ENCODE data around the gene ELF5.

The ELF5 gene

DNA sequence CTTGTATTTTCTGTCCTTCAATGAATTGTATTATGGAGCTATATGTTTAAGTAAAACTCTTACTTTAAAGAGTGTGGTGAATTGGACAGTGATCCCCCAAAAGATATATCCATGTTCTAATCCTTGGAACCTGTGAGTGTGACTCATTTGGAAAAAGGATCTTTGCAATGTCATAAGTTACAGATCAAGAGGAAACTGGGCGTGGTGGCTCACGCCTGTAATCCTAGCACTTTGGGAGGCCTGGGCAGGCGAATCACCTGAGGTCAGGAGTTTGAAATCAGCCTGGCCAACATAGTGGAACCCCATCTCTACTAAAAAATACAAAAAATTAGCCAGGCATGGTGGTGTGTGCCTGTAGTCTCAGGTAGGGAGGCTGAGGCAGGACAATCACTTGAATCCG, 36.7 kb downstream of the ELF5 start:
- Histone ChIP-seq H3F3A (ENCODE audit: insufficient read depth) (no peaks in the 10 kb centered on the region), H3K79me2 (ENCODE audit: insufficient read depth, low read length) (no peaks in the 10 kb centered on the region), H3K9me2 (replicated peaks; ENCODE audit: insufficient read depth, low read length) (no peaks in the 10 kb centered on the region), H3K9me3 (ENCODE audit: insufficient read depth, low read length) (no peaks in the 10 kb centered on the region), H4K20me1 (ENCODE audit: low read depth, low read length) (no peaks in the 10 kb centered on the region), H3K4me3 (ENCODE audit: insufficient read depth, low read length, poor library complexity, severe bottlenecking) (no peak overlapping the region), H3K9ac (ENCODE audit: low read length) (no peak overlapping the region), H3K4me2 (ENCODE audit: low read depth, low read length, poor library complexity, severe bottlenecking) (no peak overlapping the region), H2AFZ (ENCODE audit: low read depth, low read length, severe bottlenecking) (no peak overlapping the region), H3K27me3 (ENCODE audit: low read length) (no peaks in the 10 kb centered on the region), H3K27ac (ENCODE audit: low read depth, low read length) (no peak overlapping the region), H3K36me3 (ENCODE audit: low read length) (no peaks in the 10 kb centered on the region)
- TF ChIP-seq, protein P1, sequence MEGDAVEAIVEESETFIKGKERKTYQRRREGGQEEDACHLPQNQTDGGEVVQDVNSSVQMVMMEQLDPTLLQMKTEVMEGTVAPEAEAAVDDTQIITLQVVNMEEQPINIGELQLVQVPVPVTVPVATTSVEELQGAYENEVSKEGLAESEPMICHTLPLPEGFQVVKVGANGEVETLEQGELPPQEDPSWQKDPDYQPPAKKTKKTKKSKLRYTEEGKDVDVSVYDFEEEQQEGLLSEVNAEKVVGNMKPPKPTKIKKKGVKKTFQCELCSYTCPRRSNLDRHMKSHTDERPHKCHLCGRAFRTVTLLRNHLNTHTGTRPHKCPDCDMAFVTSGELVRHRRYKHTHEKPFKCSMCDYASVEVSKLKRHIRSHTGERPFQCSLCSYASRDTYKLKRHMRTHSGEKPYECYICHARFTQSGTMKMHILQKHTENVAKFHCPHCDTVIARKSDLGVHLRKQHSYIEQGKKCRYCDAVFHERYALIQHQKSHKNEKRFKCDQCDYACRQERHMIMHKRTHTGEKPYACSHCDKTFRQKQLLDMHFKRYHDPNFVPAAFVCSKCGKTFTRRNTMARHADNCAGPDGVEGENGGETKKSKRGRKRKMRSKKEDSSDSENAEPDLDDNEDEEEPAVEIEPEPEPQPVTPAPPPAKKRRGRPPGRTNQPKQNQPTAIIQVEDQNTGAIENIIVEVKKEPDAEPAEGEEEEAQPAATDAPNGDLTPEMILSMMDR (IDR thresholded peaks at IDR 0.05; ENCODE audit: insufficient read depth, low read length, poor library complexity, severe bottlenecking): no peak
- TF ChIP-seq EZH2phosphoT487 (conservative IDR thresholded peaks at IDR 0.05; ENCODE audit: low read length): no peak

- no peaks in the 10 kb centered on the region for H3K79me2 ChIP-seq (ENCODE audit: insufficient read depth, low read length)
These were observed 37.9 kb downstream of the ELF5 start for GRCh38 chr11:34475656-34476055.

DNA sequence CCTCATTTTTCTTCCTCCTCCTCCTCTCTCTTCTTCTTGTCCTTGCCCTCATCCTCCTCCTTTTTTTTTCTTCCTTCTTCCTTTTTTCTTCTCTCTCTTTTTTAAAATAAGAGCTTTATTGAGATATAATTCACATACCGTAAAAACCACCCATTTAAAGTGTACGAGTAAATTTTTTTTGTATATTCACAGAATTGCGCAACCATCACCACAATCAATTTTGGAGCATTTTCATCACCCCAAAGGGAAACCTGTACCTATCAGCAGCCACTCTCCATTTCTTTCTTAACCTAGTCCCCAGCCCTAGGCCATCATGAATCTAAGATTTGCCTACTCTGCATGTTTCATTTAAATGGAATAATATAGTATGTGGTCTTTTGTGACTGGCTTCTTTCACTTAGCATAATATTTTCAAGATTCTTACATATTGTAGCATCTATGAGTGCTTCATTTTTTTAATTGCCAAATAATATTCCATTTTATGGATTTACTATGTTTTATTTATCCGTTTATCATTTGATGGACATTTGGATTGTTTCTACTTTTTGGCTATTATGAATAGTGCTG, 39.9 kb downstream of the ELF5 start:
- Histone ChIP-seq H3K9me3 (ENCODE audit: insufficient read depth, low read length) (no peaks in the 10 kb centered on the region), H3K4me2 (ENCODE audit: low read depth, low read length, poor library complexity, severe bottlenecking) (no peak overlapping the region), H3F3A (ENCODE audit: insufficient read depth) (no peaks in the 10 kb centered on the region), H4K20me1 (ENCODE audit: low read depth, low read length) (no peaks in the 10 kb centered on the region), H2AFZ (ENCODE audit: low read depth, low read length, severe bottlenecking) (no peak overlapping the region), H3K27me3 (ENCODE audit: low read length) (no peaks in the 10 kb centered on the region), H3K79me2 (ENCODE audit: insufficient read depth, low read length) (no peaks in the 10 kb centered on the region), H3K9me2 (replicated peaks; ENCODE audit: insufficient read depth, low read length) (no peaks in the 10 kb centered on the region), H3K9ac (ENCODE audit: low read length) (no peak overlapping the region), H3K27ac (ENCODE audit: low read depth, low read length) (no peak overlapping the region), H3K36me3 (ENCODE audit: low read length) (peaks cover 3% of the 10 kb centered on the region; the same call in 1 of the 2 replicates), H3K4me3 (ENCODE audit: insufficient read depth, low read length, poor library complexity, severe bottlenecking) (no peak overlapping the region)
- TF ChIP-seq, protein P1 (IDR thresholded peaks at IDR 0.05; ENCODE audit: insufficient read depth, low read length, poor library complexity, severe bottlenecking): no peak
- TF ChIP-seq EZH2phosphoT487 (conservative IDR thresholded peaks at IDR 0.05; ENCODE audit: low read length): no peak

More at GRCh38 chr11:34475656-34476055, 37.9 kb downstream of the ELF5 start:
- Histone ChIP-seq H3K9me3 (ENCODE audit: insufficient read depth, low read length) (no peaks in the 10 kb centered on the region), H3K4me2 (ENCODE audit: low read depth, low read length, poor library complexity, severe bottlenecking) (no peak overlapping the region), H3K27ac (ENCODE audit: low read depth, low read length) (no peak overlapping the region), H4K20me1 (ENCODE audit: low read depth, low read length) (no peaks in the 10 kb centered on the region), H3K36me3 (ENCODE audit: low read length) (peaks cover 3% of the 10 kb centered on the region; the same call in 1 of the 2 replicates), H2AFZ (ENCODE audit: low read depth, low read length, severe bottlenecking) (no peak overlapping the region), H3K4me3 (ENCODE audit: insufficient read depth, low read length, poor library complexity, severe bottlenecking) (no peak overlapping the region), H3K27me3 (ENCODE audit: low read length) (no peaks in the 10 kb centered on the region), H3F3A (ENCODE audit: insufficient read depth) (no peaks in the 10 kb centered on the region), H3K9me2 (replicated peaks; ENCODE audit: insufficient read depth, low read length) (no peaks in the 10 kb centered on the region), H3K9ac (ENCODE audit: low read length) (no peak overlapping the region)
- TF ChIP-seq EZH2phosphoT487 (conservative IDR thresholded peaks at IDR 0.05; ENCODE audit: low read length): no peak
- TF ChIP-seq, protein P1 (IDR thresholded peaks at IDR 0.05; ENCODE audit: insufficient read depth, low read length, poor library complexity, severe bottlenecking): no peak
